Measurements from ENCODE around the gene BEAN1. TPM values are rescaled to one million over a fixed set of nuclear protein-coding genes. Genes with fewer than 3 reads are reported as not detected.

The BEAN1 gene
- total RNA-seq, 1 experiment from 2014 or later: 0.61 TPM

- no peak for TF ChIP-seq ZNF274 (IDR thresholded peaks at IDR 0.05; ENCODE audit: low read depth, low read length)
- TF ChIP-seq, protein P1, sequence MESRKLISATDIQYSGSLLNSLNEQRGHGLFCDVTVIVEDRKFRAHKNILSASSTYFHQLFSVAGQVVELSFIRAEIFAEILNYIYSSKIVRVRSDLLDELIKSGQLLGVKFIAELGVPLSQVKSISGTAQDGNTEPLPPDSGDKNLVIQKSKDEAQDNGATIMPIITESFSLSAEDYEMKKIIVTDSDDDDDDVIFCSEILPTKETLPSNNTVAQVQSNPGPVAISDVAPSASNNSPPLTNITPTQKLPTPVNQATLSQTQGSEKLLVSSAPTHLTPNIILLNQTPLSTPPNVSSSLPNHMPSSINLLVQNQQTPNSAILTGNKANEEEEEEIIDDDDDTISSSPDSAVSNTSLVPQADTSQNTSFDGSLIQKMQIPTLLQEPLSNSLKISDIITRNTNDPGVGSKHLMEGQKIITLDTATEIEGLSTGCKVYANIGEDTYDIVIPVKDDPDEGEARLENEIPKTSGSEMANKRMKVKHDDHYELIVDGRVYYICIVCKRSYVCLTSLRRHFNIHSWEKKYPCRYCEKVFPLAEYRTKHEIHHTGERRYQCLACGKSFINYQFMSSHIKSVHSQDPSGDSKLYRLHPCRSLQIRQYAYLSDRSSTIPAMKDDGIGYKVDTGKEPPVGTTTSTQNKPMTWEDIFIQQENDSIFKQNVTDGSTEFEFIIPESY (IDR thresholded peaks at IDR 0.05; ENCODE audit: extremely low read depth, insufficient replicate concordance, low read length): no peak
- TF ChIP-seq JUND (IDR thresholded peaks at IDR 0.05): no peak
- TF ChIP-seq FOSL1 (IDR thresholded peaks at IDR 0.05; ENCODE audit: low read depth): no peak
Observed at GRCh38 chr16:66401610-66402009, 25.5 kb upstream of the BEAN1 start (continued).

DNA sequence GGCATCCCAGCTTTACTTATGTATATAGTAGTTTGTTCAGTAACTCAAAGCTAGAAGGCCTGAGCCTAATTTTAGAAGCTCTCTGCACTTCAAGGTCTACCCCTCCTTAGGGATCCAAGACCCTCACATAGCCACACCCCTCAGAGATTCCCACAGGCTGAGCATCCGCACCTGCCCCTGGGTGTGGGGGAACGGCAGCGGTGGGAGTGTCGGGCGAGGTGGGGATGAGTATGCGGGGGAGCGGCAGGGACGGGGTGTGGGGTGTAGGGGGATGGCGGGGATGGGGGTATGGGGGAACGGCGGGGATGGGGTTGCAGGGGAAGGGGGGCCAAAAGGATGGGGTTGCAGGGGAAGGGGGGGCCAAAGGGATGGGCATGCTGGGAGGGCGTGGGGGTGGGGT is 24.9 kb upstream of the BEAN1 start:
- DNase-seq (ENCODE audit: low read depth, low spot score) (no peak), ATAC-seq (no peak)
- Histone ChIP-seq H3K9me3 (ENCODE audit: control insufficient read depth in 1 of 2, insufficient read depth in 1 of 2, low read depth in 1 of 2, low read length in 2 of 2) (no peaks in the 10 kb centered on the region), H3K9me2 (ENCODE audit: insufficient read depth) (no peaks in the 10 kb centered on the region), H3K79me2 (ENCODE audit: insufficient read depth, low read length) (no peaks in the 10 kb centered on the region), H4K20me1 (ENCODE audit: insufficient read depth) (no peaks in the 10 kb centered on the region), H3K27ac (ENCODE audit: low read depth, low read length) (no peak overlapping the region), H3K4me2 (ENCODE audit: low read length) (no peak overlapping the region), H3K4me3 (replicated peaks in 1 of 2; ENCODE audit: low read depth in 1 of 2, low read length in 2 of 2) (no peak overlapping the region), H2AFZ (ENCODE audit: low read depth, low read length, poor library complexity, severe bottlenecking) (no peak overlapping the region), H3K9ac (ENCODE audit: low read length) (no peak overlapping the region), H3K27me3 (ENCODE audit: insufficient read depth, low read length) (0 out of 2 replicates have a peak, but pooled peaks cover 3% of the 10 kb centered on the region), H3K36me3 (ENCODE audit: control insufficient read depth in 1 of 2, insufficient read depth in 2 of 2, low read length in 2 of 2) (no peaks in the 10 kb centered on the region), H3K4me1 (ENCODE audit: control insufficient read depth in 1 of 2, insufficient read depth in 2 of 2, low read length in 2 of 2) (peaks cover 2 to 9% of the 10 kb centered on the region in 2 experiments)
- intact Hi-C loops (cut with micrococcal nuclease): loop anchor here (10.0 kb wide), 1 partner anchor 323 kb away; no protein-coding TSS in a partner anchor
- ChIA-PET RAD21 (ENCODE audit: low non-redundant PET in 1 of 2, low total read pairs in 2 of 2, uncharacterized antibody in 2 of 2, unreplicated experiment in 2 of 2) (no interaction called here), CTCF (no interaction called here), POLR2A (no interaction called here)
- TF ChIP-seq ELF1 (IDR thresholded peaks at IDR 0.05; ENCODE audit: borderline replicate concordance, low read depth) (no peak), SP1 (IDR thresholded peaks at IDR 0.05; ENCODE audit: low read depth) (no peak), CTCF (IDR thresholded peaks at IDR 0.05 in 2 of 3, conservative IDR thresholded peaks at IDR 0.05 in 1 of 3; ENCODE audit: borderline replicate concordance in 1 of 3, insufficient read depth in 1 of 3, low read depth in 2 of 3, low read length in 2 of 3) (no peak), ATF3 (IDR thresholded peaks at IDR 0.05) (no peak), REST (IDR thresholded peaks at IDR 0.05; ENCODE audit: low read depth) (no peak), ZFX (IDR thresholded peaks at IDR 0.05) (no peak), EZH2phosphoT487 (IDR thresholded peaks at IDR 0.05; ENCODE audit: borderline replicate concordance) (no peak), EGR1 (IDR thresholded peaks at IDR 0.05; ENCODE audit: low read depth) (no peak), SRF (IDR thresholded peaks at IDR 0.05; ENCODE audit: low read depth) (no peak)
- TF ChIP-seq, protein P2, sequence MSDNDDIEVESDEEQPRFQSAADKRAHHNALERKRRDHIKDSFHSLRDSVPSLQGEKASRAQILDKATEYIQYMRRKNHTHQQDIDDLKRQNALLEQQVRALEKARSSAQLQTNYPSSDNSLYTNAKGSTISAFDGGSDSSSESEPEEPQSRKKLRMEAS (IDR thresholded peaks at IDR 0.05): no peak
- no TSS peak for BruUV-seq (replicated peaks)

All from HCT116 (cell line).